GM23248 (cell line): Measurements from ENCODE around the gene SLC19A1. TPM values are rescaled to one million over a fixed set of nuclear protein-coding genes. Genes with fewer than 3 reads are reported as not detected.

ENCODE experiments used
- DNase-seq: peaks from one replicate; pipeline ENCODE4 v3.0.0-alpha.2; 2015
- H2AFZ ChIP-seq: fragments of 200-600 bp; sonication (generic); 2 replicates; pipeline ENCODE4 v1.6.1; 2016; ENCODE audit warnings: antibody characterized with exemption
- H3F3A ChIP-seq: fragments of 200-600 bp; sonication (generic); 2 replicates; pipeline ENCODE4 v1.6.1; 2016; ENCODE audit warnings: mild to moderate bottlenecking, antibody characterized with exemption, mixed run types; ENCODE audit not compliant: insufficient read depth
- H3K27ac ChIP-seq: fragments of 200-600 bp; sonication (generic); 2 replicates; pipeline ENCODE4 v1.5.1; 2016; ENCODE audit warnings: mild to moderate bottlenecking
- H3K27me3 ChIP-seq: fragments of 200-600 bp; sonication (generic); replicated peaks from 2 replicates; pipeline ENCODE4 v1.6.1; 2016; ENCODE audit warnings: mild to moderate bottlenecking; ENCODE audit not compliant: insufficient read depth
- H3K36me3 ChIP-seq: fragments of 200-600 bp; sonication (generic); 2 replicates; pipeline ENCODE4 v1.6.1; 2016; ENCODE audit warnings: low read depth, mild to moderate bottlenecking
- H3K4me1 ChIP-seq: fragments of 200-600 bp; sonication (generic); 2 replicates; pipeline ENCODE4 v1.6.1; 2016; ENCODE audit warnings: mild to moderate bottlenecking; ENCODE audit not compliant: insufficient read depth
- H3K4me2 ChIP-seq: fragments of 200-600 bp; sonication (generic); one replicate; pipeline ENCODE4 v1.6.1; 2016; ENCODE audit warnings: mild to moderate bottlenecking; ENCODE audit not compliant: unreplicated experiment
- H3K4me3 ChIP-seq: fragments of 200-600 bp; sonication (generic); 2 replicates; pipeline ENCODE4 v1.5.1; 2016; ENCODE audit warnings: mild to moderate bottlenecking
- H3K79me2 ChIP-seq: fragments of 200-600 bp; sonication (generic); 2 replicates; pipeline ENCODE4 v1.6.1; 2016; ENCODE audit warnings: mild to moderate bottlenecking; ENCODE audit not compliant: insufficient read depth
- H3K9ac ChIP-seq: fragments of 200-600 bp; sonication (generic); 2 replicates; pipeline ENCODE4 v1.6.1; 2016; ENCODE audit warnings: mild to moderate bottlenecking
- H3K9me2 ChIP-seq: fragments of 200-600 bp; sonication (generic); 2 replicates; pipeline ENCODE4 v1.6.1; 2016; ENCODE audit warnings: mixed run types, mild to moderate bottlenecking, moderate library complexity; ENCODE audit not compliant: insufficient read depth
- H3K9me3 ChIP-seq: fragments of 200-600 bp; sonication (generic); one replicate; pipeline ENCODE4 v1.6.1; 2017; ENCODE audit warnings: low read depth
- H4K20me1 ChIP-seq: fragments of 200-600 bp; sonication (generic); 2 replicates; pipeline ENCODE4 v1.6.0; 2016; ENCODE audit not compliant: insufficient read depth
- EZH2 ChIP-seq: fragments of 200-600 bp; sonication (generic); IDR thresholded peaks from 2 replicates; pipeline ENCODE4 v1.6.1; 2018; ENCODE audit warnings: antibody characterized with exemption, mild to moderate bottlenecking; ENCODE audit not compliant: insufficient read depth, poor library complexity, severe bottlenecking
- EZH2phosphoT487 ChIP-seq: fragments of 200-600 bp; sonication (generic); IDR thresholded peaks from 2 replicates; pipeline ENCODE4 v1.6.1; 2018; ENCODE audit warnings: antibody characterized with exemption, moderate library complexity, mild to moderate bottlenecking, low read depth; ENCODE audit not compliant: insufficient read depth
- WGBS, 2 experiments: methylation state at CpG; one replicate each; pipeline ENCODE4 v1.1.6; 2015 to 2017; ENCODE audit warnings: low lambda C conversion rate in 2 of 2, low coverage in 1 of 2; ENCODE audit errors: missing lambda C conversion rate in 2 of 2; 5-methylcytosine and 5-hydroxymethylcytosine counted together
- in situ Hi-C: fragments of 300-500 bp; cut with MboI; formaldehyde crosslinking; loops from 2 replicates; pipeline ENCODE4 v1.15.0; 2020
- polyA plus RNA-seq: library from polyadenylated mRNA; unstranded; fragments of >200 nt; fragmentation: Nextera tagmentation; extraction: Ambion mirVana; gene quantifications from 2 replicates; pipeline ENCODE4 v1.2.1, GENCODE V29; 2016
- total RNA-seq: library from RNA; depleted of rRNA; stranded (reverse); fragments of >200 nt; shearing (Covaris generic); gene quantifications from 2 replicates; pipeline ENCODE4 v1.2.3, GENCODE V29; 2014

SLC19A1 gene
- total and polyA plus RNA-seq, 2 experiments from 2014 or later: 7.8 to 8.4 TPM

- TF ChIP-seq EZH2: no peak
- TF ChIP-seq EZH2phosphoT487: no peak
- 0 out of 2 replicates have a peak overlapping the region, but pooled peaks have one; percentile 29 for H3K4me3 ChIP-seq
- no peaks in the 10 kb centered on the region for H3K79me2 ChIP-seq
- 27 to 30% methylated on average over 21 to 24 of the region's 24 CpGs for WGBS, 2 experiments
- no peaks in the 10 kb centered on the region for H3K9me2 ChIP-seq
- DNase-seq: peak; percentile 38
- no peaks in the 10 kb centered on the region for H3K36me3 ChIP-seq
- no peaks in the 10 kb centered on the region for H3K27me3 ChIP-seq
- no peak overlapping the region; the same call in 1 of the 2 replicates for H2AFZ ChIP-seq
- H3K9ac ChIP-seq: peak overlapping the region; percentile 8; the same call in 1 of the 2 replicates
- no peaks in the 10 kb centered on the region for H4K20me1 ChIP-seq
- peaks cover 15% of the 10 kb centered on the region for H3K4me1 ChIP-seq
- H3K27ac ChIP-seq: no peak overlapping the region
- peaks cover 14% of the 10 kb centered on the region for H3F3A ChIP-seq
- no peaks in the 10 kb centered on the region for H3K9me3 ChIP-seq
- in situ Hi-C loops: loop anchor here (10.0 kb wide), 1 partner anchor 309 kb away; no protein-coding TSS in a partner anchor
- peak overlapping the region; percentile 59 for H3K4me2 ChIP-seq
Measured at GRCh38 chr21:45454060-45454925, 87.9 kb downstream of the SLC19A1 start.

- WGBS, 2 experiments: 78 to 81% methylated on average over 13 of the region's 13 CpGs
- peaks cover 14% of the 10 kb centered on the region for H3F3A ChIP-seq
- no peak overlapping the region for H2AFZ ChIP-seq
- no peak overlapping the region for H3K27ac ChIP-seq
- no peaks in the 10 kb centered on the region for H3K9me2 ChIP-seq
- no peaks in the 10 kb centered on the region for H3K79me2 ChIP-seq
- H3K4me2 ChIP-seq: no peak overlapping the region
- DNase-seq: no peak
- no peaks in the 10 kb centered on the region for H3K27me3 ChIP-seq
- no peaks in the 10 kb centered on the region for H4K20me1 ChIP-seq
- no peak for TF ChIP-seq EZH2
- no peak for TF ChIP-seq EZH2phosphoT487
- H3K4me3 ChIP-seq: no peak overlapping the region
- H3K9me3 ChIP-seq: no peaks in the 10 kb centered on the region
- H3K9ac ChIP-seq: no peak overlapping the region
- H3K36me3 ChIP-seq: no peaks in the 10 kb centered on the region
- peaks cover 15% of the 10 kb centered on the region for H3K4me1 ChIP-seq
- in situ Hi-C loops: loop anchor here (10.0 kb wide), 1 partner anchor 309 kb away; no protein-coding TSS in a partner anchor
Measured at GRCh38 chr21:45453308-45453950, 88.8 kb downstream of the SLC19A1 start.

- no peak for DNase-seq
- H3K79me2 ChIP-seq: no peaks in the 10 kb centered on the region
- no peak overlapping the region for H3K4me2 ChIP-seq
- H3K9me2 ChIP-seq: no peaks in the 10 kb centered on the region
- H3K27ac ChIP-seq: no peak overlapping the region
- H3K4me3 ChIP-seq: no peak overlapping the region
- no peak overlapping the region for H3K9ac ChIP-seq
- H3K27me3 ChIP-seq: no peaks in the 10 kb centered on the region
- peaks cover 14% of the 10 kb centered on the region for H3F3A ChIP-seq
- no peaks in the 10 kb centered on the region for H4K20me1 ChIP-seq
- in situ Hi-C loops: loop anchor here (10.0 kb wide), 1 partner anchor 308 kb away; no protein-coding TSS in a partner anchor
- H3K36me3 ChIP-seq: no peaks in the 10 kb centered on the region
- 85 to 87% methylated on average over 7 of the region's 7 CpGs for WGBS, 2 experiments
- no peaks in the 10 kb centered on the region for H3K9me3 ChIP-seq
- TF ChIP-seq EZH2: no peak
- H2AFZ ChIP-seq: no peak overlapping the region
- peaks cover 17% of the 10 kb centered on the region for H3K4me1 ChIP-seq
Measured at GRCh38 chr21:45452696-45453307, 89.4 kb downstream of the SLC19A1 start.

GRCh38 chr21:45451771-45452182, 90.5 kb downstream of the SLC19A1 start:
- WGBS, 2 experiments: 91 to 92% methylated on average over 12 of the region's 12 CpGs

More at GRCh38 chr21:45451771-45452182, 90.5 kb downstream of the SLC19A1 start:
- H3K4me1 ChIP-seq: peaks cover 17% of the 10 kb centered on the region
- no peaks in the 10 kb centered on the region for H3K27me3 ChIP-seq
- no peak overlapping the region for H3K9ac ChIP-seq
- no peaks in the 10 kb centered on the region for H3K9me3 ChIP-seq
- in situ Hi-C loops: loop anchor here (10.0 kb wide), 1 partner anchor 307 kb away; no protein-coding TSS in a partner anchor
- H3K36me3 ChIP-seq: no peaks in the 10 kb centered on the region
- no peaks in the 10 kb centered on the region for H3K79me2 ChIP-seq
- no peak overlapping the region for H3K27ac ChIP-seq
- no peaks in the 10 kb centered on the region for H3K9me2 ChIP-seq
- H2AFZ ChIP-seq: no peak overlapping the region
- no peaks in the 10 kb centered on the region for H4K20me1 ChIP-seq
- DNase-seq: no peak
- no peak overlapping the region for H3K4me3 ChIP-seq
- H3F3A ChIP-seq: peaks cover 14% of the 10 kb centered on the region
- no peak overlapping the region for H3K4me2 ChIP-seq
- TF ChIP-seq EZH2phosphoT487 (no peak), EZH2 (no peak)
